SK-N-SH (cell line): Measurements from ENCODE around the gene MYH10. TPM values are rescaled to one million over a fixed set of nuclear protein-coding genes. Genes with fewer than 3 reads are reported as not detected.
A peak's percentile ranks its signal among the peaks of the same experiment; 100 is the strongest.

Experiments
- CTCF ChIA-PET: fragments of 300-600, 350-600 bp; formaldehyde crosslinking; extraction: SDS; loops from one replicate; lab custom pipeline; 2021; lab: Yijun Ruan, JAX
- POLR2A ChIA-PET: fragments of 350-600 bp; sonication (Branson Sonifier 250); formaldehyde crosslinking; extraction: SDS; loops from one replicate; lab custom pipeline; 2020; ENCODE audit warnings: antibody characterized with exemption, inconsistent platforms; lab: Yijun Ruan, JAX
- DNase-seq: peaks from one replicate; pipeline ENCODE4 v3.0.0; 2012
- H2AFZ ChIP-seq: fragments of 200-600 bp; sonication (generic); 2 replicates; pipeline ENCODE4 v1.8.1; 2016; ENCODE audit warnings: antibody characterized with exemption, mild to moderate bottlenecking, low read depth
- H3F3A ChIP-seq: fragments of 200-600 bp; sonication (generic); replicated peaks from 2 replicates; pipeline ENCODE3; 2016; ENCODE audit warnings: antibody characterized with exemption, mild to moderate bottlenecking; ENCODE audit not compliant: insufficient read depth
- H3K27ac ChIP-seq, 2 experiments: fragments of 200-500 bp in 1 of 2; fragments of 200-600 bp in 1 of 2; sonication (Bioruptor generic) in 1 of 2; sonication (generic), shearing (Covaris generic) in 1 of 2; 2 replicates each; pipeline versions ENCODE4 v1.5.1 to v1.6.1; 2014 to 2016; ENCODE audit warnings: low read depth in 2 of 2, inconsistent platforms in 1 of 2, low read length in 1 of 2, mild to moderate bottlenecking in 1 of 2, mixed read lengths in 1 of 2
- H3K27me3 ChIP-seq: fragments of 200-600 bp; sonication (generic), shearing (Covaris generic); 2 replicates; pipeline ENCODE4 v1.6.1; 2016; ENCODE audit warnings: mixed run types; ENCODE audit not compliant: insufficient read depth
- H3K36me3 ChIP-seq, 2 experiments: fragments of 200-500 bp in 1 of 2; fragments of 200-600 bp in 1 of 2; sonication (Bioruptor generic) in 1 of 2; sonication (generic) in 1 of 2; replicated peaks in 1 of 2; 2 replicates each; pipeline versions ENCODE3 to v1.5.1; 2014 to 2016; ENCODE audit warnings: low read length in 1 of 2, mild to moderate bottlenecking in 1 of 2; ENCODE audit not compliant: insufficient read depth in 2 of 2, control insufficient read depth in 1 of 2
- H3K4me1 ChIP-seq, 2 experiments: fragments of 200-500 bp in 1 of 2; fragments of 200-600 bp in 1 of 2; sonication (Bioruptor generic) in 1 of 2; sonication (generic), shearing (Covaris generic) in 1 of 2; 2 replicates each; pipeline versions ENCODE4 v1.5.1 to v1.6.1; 2014 to 2016; ENCODE audit warnings: low read depth in 1 of 2, low read length in 1 of 2, mixed run types in 1 of 2; ENCODE audit not compliant: insufficient read depth in 2 of 2, control insufficient read depth in 1 of 2
- H3K4me2 ChIP-seq: fragments of 200-600 bp; sonication (generic), shearing (Covaris generic); 2 replicates; pipeline ENCODE4 v1.6.1; 2017; ENCODE audit warnings: mixed run types
- H3K4me3 ChIP-seq, 2 experiments: fragments of 200-500 bp in 1 of 2; fragments of 200-600 bp in 1 of 2; sonication (Bioruptor generic) in 1 of 2; sonication (generic), shearing (Covaris generic) in 1 of 2; 2 replicates each; pipeline versions ENCODE4 v1.5.1 to v1.8.1; 2014 to 2016; ENCODE audit warnings: low read depth in 2 of 2, inconsistent platforms in 1 of 2, low read length in 1 of 2, mild to moderate bottlenecking in 1 of 2, mixed read lengths in 1 of 2, moderate library complexity in 1 of 2
- H3K79me2 ChIP-seq: fragments of 200-600 bp; sonication (generic); 2 replicates; pipeline ENCODE4 v1.8.1; 2017; ENCODE audit warnings: mild to moderate bottlenecking; ENCODE audit not compliant: insufficient read depth
- H3K9ac ChIP-seq: fragments of 200-600 bp; sonication (generic); 2 replicates; pipeline ENCODE4 v1.6.1; 2017; ENCODE audit warnings: mixed run types
- H3K9me2 ChIP-seq: fragments of 200-600 bp; sonication (generic); 2 replicates; pipeline ENCODE4 v1.6.1; 2017; ENCODE audit warnings: mixed run types
- H3K9me3 ChIP-seq: fragments of 200-600 bp; sonication (generic); 2 replicates; pipeline ENCODE4 v1.6.1; 2017; ENCODE audit warnings: mixed run types, mild to moderate bottlenecking, moderate library complexity
- H4K20me1 ChIP-seq: fragments of 200-600 bp; sonication (generic); 2 replicates; pipeline ENCODE4 v1.6.1; 2017; ENCODE audit warnings: mild to moderate bottlenecking, mixed run types; ENCODE audit not compliant: insufficient read depth
- CTCF ChIP-seq: fragments of 200-600 bp; sonication (generic); IDR thresholded peaks from 2 replicates; pipeline ENCODE4 v1.6.1; 2017; ENCODE audit warnings: antibody characterized with exemption, mild to moderate bottlenecking, moderate library complexity
- ELF1 ChIP-seq: IDR thresholded peaks from 2 replicates; pipeline ENCODE4 v1.4.0; 2012
- FOXJ3 ChIP-seq: sonication (generic); formaldehyde crosslinking; IDR thresholded peaks from 2 replicates; pipeline ENCODE4 v1.5.1; 2020; ENCODE audit warnings: mild to moderate bottlenecking, missing genetic modification reagents
- FOXM1 ChIP-seq: IDR thresholded peaks from 2 replicates; pipeline ENCODE4 v1.4.0; 2012; ENCODE audit warnings: low read depth, mild to moderate bottlenecking
- MEF2A ChIP-seq: IDR thresholded peaks from 2 replicates; pipeline ENCODE4 v1.4.0; 2012; ENCODE audit warnings: low read depth, borderline replicate concordance
- PBX3 ChIP-seq: IDR thresholded peaks from 2 replicates; pipeline ENCODE4; 2012
- RAD21 ChIP-seq: IDR thresholded peaks from 2 replicates; pipeline ENCODE4 v1.6.1; 2012; ENCODE audit warnings: mild to moderate bottlenecking, low read length
- REST ChIP-seq: IDR thresholded peaks from 2 replicates; pipeline ENCODE4 v1.6.1; 2012; ENCODE audit warnings: mild to moderate bottlenecking, low read depth, low read length, moderate library complexity
- SMC3 ChIP-seq: IDR thresholded peaks from 2 replicates; pipeline ENCODE4 v1.6.1; 2012; ENCODE audit warnings: low read depth, low read length, improper control_type of control experiment
- USF1 ChIP-seq: IDR thresholded peaks from 2 replicates; pipeline ENCODE4 v1.4.0; 2012; ENCODE audit warnings: low read depth, borderline replicate concordance
- USF2 ChIP-seq: fragments of 150-350 bp; IDR thresholded peaks from 2 replicates; pipeline ENCODE4 v1.6.1; 2017; ENCODE audit warnings: antibody characterized with exemption, low read length, low read depth, borderline replicate concordance
- ZBTB33 ChIP-seq: IDR thresholded peaks from 2 replicates; pipeline ENCODE4 v1.4.0; 2012; ENCODE audit warnings: low read depth, borderline replicate concordance
- WGBS: methylation state at CpG from one replicate; pipeline ENCODE4 v1.1.6; 2017; ENCODE audit warnings: low lambda C conversion rate; 5-methylcytosine and 5-hydroxymethylcytosine counted together
- polyA plus RNA-seq, 3 experiments: library from polyadenylated mRNA; depleted of rRNA; stranded (reverse); fragments of >200 nt; gene quantifications; 2 replicates each; pipeline ENCODE4 v1.2.3, GENCODE V29; 2012

The MYH10 gene
- polyA plus RNA-seq, 1 of the 3 experiments (the other 2 are of a cell fraction) = 64.2 TPM

- no peak overlapping the region for H3K4me3 ChIP-seq
Observed at GRCh38 chr17:8609910-8610309, 20.6 kb downstream of the MYH10 start.

GRCh38 chr17:8608001-8608400, 22.5 kb downstream of the MYH10 start:
- peaks cover 85% of the 10 kb centered on the region for H3K79me2 ChIP-seq
- H3K27ac ChIP-seq = no peak overlapping the region; a peak in 1 of 4 replicates
- CTCF ChIA-PET = no interaction called here
- H3K9me2 ChIP-seq = no peaks in the 10 kb centered on the region
- no peak for DNase-seq
- H3F3A ChIP-seq = peaks cover 4% of the 10 kb centered on the region
- no peak overlapping the region for H2AFZ ChIP-seq
- POLR2A ChIA-PET = no interaction called here
- no peaks in the 10 kb centered on the region for H3K27me3 ChIP-seq
- no peak overlapping the region for H3K4me3 ChIP-seq
- H4K20me1 ChIP-seq = peaks cover 31% of the 10 kb centered on the region
- no peaks in the 10 kb centered on the region for H3K9me3 ChIP-seq
- 89% methylated on average over 8 of the region's 8 CpGs for WGBS
- peaks cover 0 to 4% of the 10 kb centered on the region in 2 experiments; a peak in 1 of 4 replicates for H3K4me1 ChIP-seq
- H3K9ac ChIP-seq = no peak overlapping the region
- H3K36me3 ChIP-seq = peaks cover 10 to 42% of the 10 kb centered on the region in 2 experiments
- H3K4me2 ChIP-seq = 0 out of 2 replicates have a peak overlapping the region, but pooled peaks have one; percentile 7
- no peak for TF ChIP-seq RAD21
- TF ChIP-seq ELF1 = no peak
- no peak for TF ChIP-seq SMC3
- no peak for TF ChIP-seq USF2
- no peak for TF ChIP-seq REST
- no peak for TF ChIP-seq MEF2A
- no peak for TF ChIP-seq CTCF
- no peak for TF ChIP-seq USF1
- no peak for TF ChIP-seq ZBTB33
- no peak for TF ChIP-seq FOXM1
- TF ChIP-seq FOXJ3 (CRISPR knock-in tag) = no peak

More at GRCh38 chr17:8609910-8610309, 20.6 kb downstream of the MYH10 start:
- DNase-seq = no peak
- Histone ChIP-seq H3K9me2 (no peaks in the 10 kb centered on the region), H3K27me3 (no peaks in the 10 kb centered on the region), H3F3A (peaks cover 15% of the 10 kb centered on the region), H3K27ac (no peak overlapping the region), H3K9ac (no peak overlapping the region), H3K4me2 (no peak overlapping the region), H3K4me1 (peaks cover 0 to 4% of the 10 kb centered on the region in 2 experiments; a peak in 1 of 4 replicates), H4K20me1 (peaks cover 47% of the 10 kb centered on the region), H3K36me3 (peaks cover 4 to 33% of the 10 kb centered on the region in 2 experiments), H3K79me2 (peaks cover 96% of the 10 kb centered on the region), H2AFZ (no peak overlapping the region), H3K9me3 (no peaks in the 10 kb centered on the region)
- 87% methylated on average over 4 of the region's 4 CpGs for WGBS
- ChIA-PET POLR2A (no interaction called here), CTCF (no interaction called here)
- no peak for TF ChIP-seq FOXM1
- 0 out of 2 replicates have a peak, but pooled peaks have one; percentile 18 for TF ChIP-seq PBX3
